T-cell (primary cell): ENCODE results near the gene NAA20. TPM values are rescaled to one million over a fixed set of nuclear protein-coding genes. Genes with fewer than 3 reads are reported as not detected.

ENCODE experiments used
- ATAC-seq, 4 experiments: fragments of 200-7000 bp in 3 of 4; fragments of 150-1000 bp in 1 of 4; cut with Tn5 transposase; replicated peaks in 1 of 4; 1 replicate in 3 of 4; 2 replicates in 1 of 4; pipeline ENCODE4 v1.10.0; 2021; ENCODE audit warnings: moderate library complexity in 3 of 4, mild to moderate bottlenecking in 2 of 4, moderate number of reproducible peaks in 1 of 4
- CTCF ChIA-PET, 2 donors: fragments of 300-600 bp; sonication (Branson Sonifier 250); formaldehyde crosslinking; loops; one replicate each; lab custom pipeline; 2022; ENCODE audit warnings: antibody characterized with exemption in 2 of 2; lab: Charles Lee
- POLR2A ChIA-PET, 2 donors: fragments of 300-600 bp; sonication (Branson Sonifier 250); formaldehyde crosslinking; loops; one replicate each; lab custom pipeline; 2022; ENCODE audit warnings: antibody characterized with exemption in 2 of 2; lab: Charles Lee
- DNase-seq, 35 experiments: peaks; one replicate each; pipeline versions ENCODE4 v3.0.0 to v3.0.0-alpha.2; 2013 to 2023
- H3K27ac ChIP-seq: one replicate; pipeline ENCODE4 v1.5.1; 2013; ENCODE audit warnings: low read length
- H3K27me3 ChIP-seq, 2 experiments: replicated peaks in 1 of 2; 1 replicate in 1 of 2; 2 replicates in 1 of 2; pipeline versions ENCODE4 v1.6.1 to v1.7.0; 2013; ENCODE audit warnings: low read length in 1 of 2, mixed read lengths in 1 of 2; ENCODE audit not compliant: control insufficient read depth in 2 of 2, insufficient read depth in 2 of 2; ENCODE audit errors: extremely low read depth in 1 of 2
- H3K36me3 ChIP-seq, 2 donors: 1 replicate in 1 of 2; 2 replicates in 1 of 2; pipeline versions ENCODE4 v1.6.1 to v1.7.0; 2013; ENCODE audit warnings: low read length in 1 of 2; ENCODE audit not compliant: control insufficient read depth in 2 of 2, insufficient read depth in 1 of 2; ENCODE audit errors: extremely low read depth in 1 of 2
- H3K4me1 ChIP-seq, 2 experiments: 1 replicate in 1 of 2; 2 replicates in 1 of 2; pipeline versions ENCODE4 v1.6.1 to v1.7.0; 2013; ENCODE audit warnings: low read length in 2 of 2, mixed read lengths in 1 of 2; ENCODE audit not compliant: insufficient read depth in 2 of 2, control insufficient read depth in 1 of 2; ENCODE audit errors: extremely low read depth in 1 of 2
- H3K4me3 ChIP-seq, 2 donors: 1 replicate in 1 of 2; 2 replicates in 1 of 2; pipeline versions ENCODE4 v1.5.1 to v1.7.0; 2013; ENCODE audit warnings: mild to moderate bottlenecking in 2 of 2, low read length in 1 of 2, moderate library complexity in 1 of 2; ENCODE audit not compliant: control insufficient read depth in 1 of 2; ENCODE audit errors: extremely low read depth in 1 of 2
- H3K9me3 ChIP-seq: 2 replicates; pipeline ENCODE4 v1.7.0; 2013
- H3K27ac Mint-ChIP-seq, 2 donors: one replicate each; pipeline ENCODE4 v1.8.0; 2020 to 2021; ENCODE audit warnings: mild to moderate bottlenecking in 2 of 2, mixed read lengths in 2 of 2
- H3K27me3 Mint-ChIP-seq, 2 donors: one replicate each; pipeline ENCODE4 v1.8.0; 2021 to 2022; ENCODE audit warnings: mixed read lengths in 2 of 2
- H3K36me3 Mint-ChIP-seq: one replicate; pipeline ENCODE4 v1.8.0; 2021; ENCODE audit warnings: mixed read lengths
- H3K4me1 Mint-ChIP-seq, 3 donors: one replicate each; pipeline ENCODE4 v1.8.0; 2020 to 2022; ENCODE audit warnings: mixed read lengths in 3 of 3, mild to moderate bottlenecking in 1 of 3
- H3K4me3 Mint-ChIP-seq, 3 donors: one replicate each; pipeline ENCODE4 v1.8.0; 2020 to 2022; ENCODE audit warnings: mild to moderate bottlenecking in 3 of 3, mixed read lengths in 3 of 3, moderate library complexity in 3 of 3
- H3K9me3 Mint-ChIP-seq, 3 donors: one replicate each; pipeline ENCODE4 v1.8.0; 2020 to 2022; ENCODE audit warnings: mixed read lengths in 3 of 3
- WGBS: methylation state at CpG from one replicate; pipeline ENCODE4 v1.1.5; 2013; ENCODE audit warnings: missing lambda C conversion rate; ENCODE audit not compliant: insufficient coverage; 5-methylcytosine and 5-hydroxymethylcytosine counted together
- total RNA-seq, 35 experiments: library from RNA in 6 of 35; stranded (reverse) in 6 of 35; fragments of 120-200 nt in 1 of 35; gene quantifications; one replicate each; pipeline versions ENCODE4 v1.2.1 to v1.2.4 and lab custom pipeline; 2013 to 2026

Gene NAA20
- total RNA-seq, 5 donors from 2014 or later (not counting 1 experiment from before 2014, with no cell fraction given): 21.7 to 35.6 (median 35.0) TPM

GRCh38 chr20:19987046-19987445, 30.1 kb upstream of the NAA20 start:
- POLR2A ChIA-PET: no interaction called here
- Histone ChIP-seq H3K4me1 (no peaks in the 10 kb centered on the region), H3K36me3 (no peaks in the 10 kb centered on the region), H3K4me3 (no peak overlapping the region), H3K27ac (no peak overlapping the region), H3K9me3 (no peaks in the 10 kb centered on the region), H3K27me3 (peaks cover 0 to 5% of the 10 kb centered on the region in 2 experiments)
- H3K4me3 Mint-ChIP-seq: no peak overlapping the region
- CTCF ChIA-PET: interaction anchor here in 1 of 2 donors (0.7 to 1.0 kb wide), 2 partner anchors 29 to 1677 kb away, joined by 3 to 4 read pairs; no protein-coding TSS in a partner anchor
- H3K27ac Mint-ChIP-seq: no peak overlapping the region
- H3K36me3 Mint-ChIP-seq: no peaks in the 10 kb centered on the region
- H3K4me1 Mint-ChIP-seq: no peaks in the 10 kb centered on the region
- peaks cover 2 to 8% of the 10 kb centered on the region in 2 donors for H3K27me3 Mint-ChIP-seq
- WGBS: no CpG with 5 or more reads among the region's 4 CpGs
- ATAC-seq: no peak
- H3K9me3 Mint-ChIP-seq: no peaks in the 10 kb centered on the region
- DNase-seq: no peak

GRCh38 chr20:19990850-19991249, 26.3 kb upstream of the NAA20 start:
- no peak overlapping the region for H3K4me3 ChIP-seq
- H3K9me3 Mint-ChIP-seq: no peaks in the 10 kb centered on the region
- H3K9me3 ChIP-seq: no peaks in the 10 kb centered on the region
- DNase-seq (no peak), ATAC-seq (no peak)
- H3K4me1 Mint-ChIP-seq: no peaks in the 10 kb centered on the region
- H3K36me3 ChIP-seq: no peaks in the 10 kb centered on the region
- ChIA-PET CTCF (interaction anchor here in 1 of 2 donors (0.5 kb wide), 1 partner anchor 593 kb away, joined by 3 read pairs; no protein-coding TSS in a partner anchor), POLR2A (no interaction called here)
- H3K27ac ChIP-seq: no peak overlapping the region
- H3K4me3 Mint-ChIP-seq: no peak overlapping the region
- no peak overlapping the region for H3K27ac Mint-ChIP-seq
- peaks cover 0 to 5% of the 10 kb centered on the region in 2 experiments for H3K27me3 ChIP-seq
- H3K4me1 ChIP-seq: no peaks in the 10 kb centered on the region
- peaks cover 6 to 11% of the 10 kb centered on the region in 2 donors for H3K27me3 Mint-ChIP-seq
- H3K36me3 Mint-ChIP-seq: no peaks in the 10 kb centered on the region
- WGBS: 91% methylated on average over 4 of the region's 5 CpGs

GRCh38 chr20:19991308-19991707, 25.9 kb upstream of the NAA20 start:
- Mint-ChIP-seq H3K9me3 (no peaks in the 10 kb centered on the region), H3K4me1 (no peaks in the 10 kb centered on the region), H3K27ac (no peak overlapping the region), H3K36me3 (no peaks in the 10 kb centered on the region), H3K4me3 (no peak overlapping the region), H3K27me3 (peaks cover 6 to 11% of the 10 kb centered on the region in 2 donors)
- no CpG with 5 or more reads among the region's 1 CpG for WGBS
- ATAC-seq (no peak), DNase-seq (no peak)
- Histone ChIP-seq H3K9me3 (no peaks in the 10 kb centered on the region), H3K27me3 (peaks cover 0 to 7% of the 10 kb centered on the region in 2 experiments), H3K36me3 (no peaks in the 10 kb centered on the region), H3K4me1 (no peaks in the 10 kb centered on the region), H3K27ac (no peak overlapping the region), H3K4me3 (no peak overlapping the region)
- POLR2A ChIA-PET: no interaction called here
- CTCF ChIA-PET: interaction anchor here in 1 of 2 donors (0.5 kb wide), 1 partner anchor 593 kb away, joined by 3 read pairs; no protein-coding TSS in a partner anchor

GRCh38 chr20:19991854-19992253, 25.3 kb upstream of the NAA20 start:
- WGBS: 83% methylated on average over 1 of the region's 2 CpGs
- DNase-seq: no peak
- Mint-ChIP-seq H3K4me1 (no peaks in the 10 kb centered on the region), H3K4me3 (no peak overlapping the region), H3K9me3 (no peaks in the 10 kb centered on the region), H3K27ac (no peak overlapping the region), H3K27me3 (peaks cover 7 to 14% of the 10 kb centered on the region in 2 donors), H3K36me3 (no peaks in the 10 kb centered on the region)
- Histone ChIP-seq H3K27me3 (peaks cover 0 to 12% of the 10 kb centered on the region in 2 experiments), H3K4me3 (no peak overlapping the region), H3K27ac (no peak overlapping the region), H3K4me1 (no peaks in the 10 kb centered on the region), H3K36me3 (no peaks in the 10 kb centered on the region), H3K9me3 (no peaks in the 10 kb centered on the region)
- CTCF ChIA-PET: no interaction called here
- ATAC-seq: no peak
- POLR2A ChIA-PET: interaction anchor here in 1 of 2 donors (0.6 kb wide), 1 partner anchor 1512 kb away, joined by 3 read pairs; no protein-coding TSS in a partner anchor

GRCh38 chr20:19992996-19993908, 23.9 kb upstream of the NAA20 start:
- Histone ChIP-seq H3K27ac (no peak overlapping the region), H3K4me1 (no peaks in the 10 kb centered on the region), H3K36me3 (no peaks in the 10 kb centered on the region), H3K9me3 (no peaks in the 10 kb centered on the region), H3K27me3 (peaks cover 0 to 16% of the 10 kb centered on the region in 2 experiments), H3K4me3 (no peak overlapping the region)
- H3K4me3 Mint-ChIP-seq: no peak overlapping the region
- ATAC-seq: no peak
- ChIA-PET POLR2A (no interaction called here), CTCF (interaction anchor here (0.6 to 1.4 kb wide), 3 partner anchors 33 to 211 kb away, joined by 3 to 4 read pairs (median 3); no protein-coding TSS in a partner anchor)
- WGBS: 93% methylated on average over 2 of the region's 14 CpGs
- peaks cover 7 to 13% of the 10 kb centered on the region in 2 donors for H3K27me3 Mint-ChIP-seq
- H3K9me3 Mint-ChIP-seq: no peaks in the 10 kb centered on the region
- H3K4me1 Mint-ChIP-seq: no peaks in the 10 kb centered on the region
- no peak overlapping the region for H3K27ac Mint-ChIP-seq
- no peaks in the 10 kb centered on the region for H3K36me3 Mint-ChIP-seq
- DNase-seq: no peak

GRCh38 chr20:19993958-19994669, 23.0 kb upstream of the NAA20 start:
- Histone ChIP-seq H3K9me3 (no peaks in the 10 kb centered on the region), H3K27me3 (peaks cover 0 to 19% of the 10 kb centered on the region in 2 experiments), H3K27ac (no peak overlapping the region), H3K4me3 (no peak overlapping the region), H3K36me3 (no peaks in the 10 kb centered on the region), H3K4me1 (no peaks in the 10 kb centered on the region)
- ATAC-seq (no peak), DNase-seq (no peak)
- H3K27ac Mint-ChIP-seq: no peak overlapping the region
- H3K36me3 Mint-ChIP-seq: no peaks in the 10 kb centered on the region
- H3K27me3 Mint-ChIP-seq: peaks cover 6 to 8% of the 10 kb centered on the region in 2 donors
- no peaks in the 10 kb centered on the region for H3K9me3 Mint-ChIP-seq
- no peak overlapping the region for H3K4me3 Mint-ChIP-seq
- CTCF ChIA-PET: interaction anchor here (0.5 to 1.4 kb wide), 3 partner anchors 51 to 1233 kb away, joined by 3 to 6 read pairs (median 4); no protein-coding TSS in a partner anchor
- POLR2A ChIA-PET: no interaction called here
- no peaks in the 10 kb centered on the region for H3K4me1 Mint-ChIP-seq
- WGBS: 68% methylated on average over 7 of the region's 12 CpGs
